ENCODE measurements around the gene ZP4. TPM values are rescaled to one million over a fixed set of nuclear protein-coding genes. Genes with fewer than 3 reads are reported as not detected.

Gene ZP4
- total RNA-seq, 1 experiment from 2014 or later, result not detected

DNA sequence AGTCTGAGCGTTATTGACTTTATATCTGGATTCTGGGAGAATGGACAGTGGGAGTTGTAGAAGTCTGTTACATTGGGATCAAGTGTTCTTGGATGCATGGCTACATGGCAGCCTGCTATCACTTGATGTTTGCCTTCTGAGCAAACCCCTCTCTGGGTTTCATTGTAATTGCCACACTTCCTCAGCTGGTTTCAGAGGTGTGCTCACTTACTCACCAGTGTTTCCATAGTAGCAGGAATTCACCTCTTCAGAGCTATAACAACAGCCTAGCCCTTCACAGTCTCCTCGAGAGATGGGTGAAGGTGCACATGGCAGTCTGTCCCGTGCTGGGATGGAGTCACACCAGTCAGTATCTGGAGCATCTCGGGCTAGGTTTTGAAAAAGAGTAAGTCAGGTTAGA, 2.6 kb downstream of the ZP4 start:
- no peak overlapping the region for H3K4me3 ChIP-seq (ENCODE audit: low read length)
- ATAC-seq (no peak), DNase-seq (peak; percentile 4)
- no peaks in the 10 kb centered on the region for H3K79me2 ChIP-seq (ENCODE audit: low read length)
- ChIA-PET CTCF (no interaction called here), POLR2A (ENCODE audit: unreplicated experiment) (no interaction called here)
- no TSS peak for BruUV-seq (replicated peaks)
- intact Hi-C loops (cut with micrococcal nuclease), result no loop called here
- H3K27ac ChIP-seq (ENCODE audit: low read length), result no peak overlapping the region
- no peaks in the 10 kb centered on the region for H3K4me1 ChIP-seq (ENCODE audit: insufficient read depth, low read length)
- no peak overlapping the region for H3K4me2 ChIP-seq (ENCODE audit: low read length)
- H3K9me3 ChIP-seq (ENCODE audit: low read length), result no peaks in the 10 kb centered on the region
- no peak for TF ChIP-seq EZH2phosphoT487 (IDR thresholded peaks at IDR 0.05; ENCODE audit: borderline replicate concordance, low read length)
- TF ChIP-seq, protein P1, sequence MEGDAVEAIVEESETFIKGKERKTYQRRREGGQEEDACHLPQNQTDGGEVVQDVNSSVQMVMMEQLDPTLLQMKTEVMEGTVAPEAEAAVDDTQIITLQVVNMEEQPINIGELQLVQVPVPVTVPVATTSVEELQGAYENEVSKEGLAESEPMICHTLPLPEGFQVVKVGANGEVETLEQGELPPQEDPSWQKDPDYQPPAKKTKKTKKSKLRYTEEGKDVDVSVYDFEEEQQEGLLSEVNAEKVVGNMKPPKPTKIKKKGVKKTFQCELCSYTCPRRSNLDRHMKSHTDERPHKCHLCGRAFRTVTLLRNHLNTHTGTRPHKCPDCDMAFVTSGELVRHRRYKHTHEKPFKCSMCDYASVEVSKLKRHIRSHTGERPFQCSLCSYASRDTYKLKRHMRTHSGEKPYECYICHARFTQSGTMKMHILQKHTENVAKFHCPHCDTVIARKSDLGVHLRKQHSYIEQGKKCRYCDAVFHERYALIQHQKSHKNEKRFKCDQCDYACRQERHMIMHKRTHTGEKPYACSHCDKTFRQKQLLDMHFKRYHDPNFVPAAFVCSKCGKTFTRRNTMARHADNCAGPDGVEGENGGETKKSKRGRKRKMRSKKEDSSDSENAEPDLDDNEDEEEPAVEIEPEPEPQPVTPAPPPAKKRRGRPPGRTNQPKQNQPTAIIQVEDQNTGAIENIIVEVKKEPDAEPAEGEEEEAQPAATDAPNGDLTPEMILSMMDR (conservative IDR thresholded peaks at IDR 0.05; ENCODE audit: low read depth, low read length), result no peak
- TF ChIP-seq EZH2 (IDR thresholded peaks at IDR 0.05; ENCODE audit: low read length, unreplicated experiment), result no peak
- H3K9me2 ChIP-seq (replicated peaks; ENCODE audit: low read length), result no peaks in the 10 kb centered on the region
- no peak overlapping the region for H3K9ac ChIP-seq (ENCODE audit: low read length)
- H3K27me3 ChIP-seq (ENCODE audit: low read length), result no peaks in the 10 kb centered on the region
- H3K36me3 ChIP-seq (ENCODE audit: low read depth, low read length), result no peaks in the 10 kb centered on the region
- no peak overlapping the region for H2AFZ ChIP-seq (ENCODE audit: low read length)
- no peaks in the 10 kb centered on the region for H4K20me1 ChIP-seq (ENCODE audit: low read length)
- no peaks in the 10 kb centered on the region for H3F3A ChIP-seq (ENCODE audit: low read length, unreplicated experiment)

DNA sequence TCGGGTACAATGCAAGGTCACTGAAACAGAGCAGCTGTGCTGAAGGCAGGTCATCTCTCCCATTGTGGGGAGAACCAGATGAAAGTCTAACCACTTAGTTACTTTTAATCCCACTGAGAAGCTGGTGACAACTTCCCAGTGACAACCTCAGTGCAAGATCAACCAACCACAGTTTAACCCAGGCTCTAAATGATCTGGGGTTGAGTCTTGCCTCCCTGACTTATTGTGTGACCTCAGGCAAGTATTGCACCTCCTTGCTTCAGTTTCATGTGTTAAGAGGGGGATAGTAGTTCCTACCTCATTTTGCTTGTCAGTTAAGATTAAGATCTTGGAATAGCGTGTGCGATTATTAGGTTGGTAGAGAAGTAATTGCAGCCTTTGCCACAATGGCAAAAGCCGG, 3.2 kb downstream of the ZP4 start:
- no peak for DNase-seq
- Histone ChIP-seq H3K4me3 (ENCODE audit: low read length) (no peak overlapping the region), H3K36me3 (ENCODE audit: low read depth, low read length) (no peaks in the 10 kb centered on the region), H3K27me3 (ENCODE audit: low read length) (no peaks in the 10 kb centered on the region), H3K9me2 (replicated peaks; ENCODE audit: low read length) (no peaks in the 10 kb centered on the region), H3K79me2 (ENCODE audit: low read length) (no peaks in the 10 kb centered on the region), H3K27ac (ENCODE audit: low read length) (no peak overlapping the region), H3K9me3 (ENCODE audit: low read length) (no peaks in the 10 kb centered on the region), H3K9ac (ENCODE audit: low read length) (no peak overlapping the region), H2AFZ (ENCODE audit: low read length) (no peak overlapping the region), H4K20me1 (ENCODE audit: low read length) (no peaks in the 10 kb centered on the region), H3K4me1 (ENCODE audit: insufficient read depth, low read length) (no peaks in the 10 kb centered on the region), H3F3A (ENCODE audit: low read length, unreplicated experiment) (no peaks in the 10 kb centered on the region), H3K4me2 (ENCODE audit: low read length) (no peak overlapping the region)
- intact Hi-C loops (cut with micrococcal nuclease), result no loop called here
- no peak for TF ChIP-seq EZH2 (IDR thresholded peaks at IDR 0.05; ENCODE audit: low read length, unreplicated experiment)
- TF ChIP-seq, protein P1 (conservative IDR thresholded peaks at IDR 0.05; ENCODE audit: low read depth, low read length), result no peak
- no peak for TF ChIP-seq EZH2phosphoT487 (IDR thresholded peaks at IDR 0.05; ENCODE audit: borderline replicate concordance, low read length)
- ChIA-PET POLR2A (ENCODE audit: unreplicated experiment) (no interaction called here), CTCF (no interaction called here)
- no peak for ATAC-seq
- no TSS peak for BruUV-seq (replicated peaks)

DNA sequence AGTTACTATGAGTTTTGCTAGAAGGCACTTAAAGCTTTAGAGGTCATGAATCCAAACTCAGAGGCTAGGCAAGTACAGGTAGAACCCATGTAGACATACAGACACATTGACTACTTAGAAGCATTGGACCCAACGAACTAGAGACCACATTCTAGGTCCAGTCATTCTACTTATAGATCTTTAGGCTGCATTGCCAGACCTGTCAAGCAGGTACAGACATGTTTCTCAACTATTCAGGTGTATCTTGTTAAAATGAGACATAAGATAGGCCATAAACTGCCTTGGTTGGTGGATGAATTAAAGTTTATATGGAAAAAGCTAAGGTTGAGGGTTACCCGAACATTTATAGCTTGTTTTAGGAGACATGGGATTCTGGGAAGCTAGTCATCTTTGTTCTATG, 6.5 kb downstream of the ZP4 start:
- CTCF ChIA-PET, result no interaction called here
- no peaks in the 10 kb centered on the region for H3K9me2 ChIP-seq (replicated peaks; ENCODE audit: low read length)
- H3F3A ChIP-seq (ENCODE audit: low read length, unreplicated experiment), result no peaks in the 10 kb centered on the region
- POLR2A ChIA-PET (ENCODE audit: unreplicated experiment), result no interaction called here
- no peak overlapping the region for H3K4me2 ChIP-seq (ENCODE audit: low read length)
- TF ChIP-seq, protein P1 (conservative IDR thresholded peaks at IDR 0.05; ENCODE audit: low read depth, low read length), result no peak
- no peak for TF ChIP-seq EZH2phosphoT487 (IDR thresholded peaks at IDR 0.05; ENCODE audit: borderline replicate concordance, low read length)
- no peak for TF ChIP-seq EZH2 (IDR thresholded peaks at IDR 0.05; ENCODE audit: low read length, unreplicated experiment)
- H3K27ac ChIP-seq (ENCODE audit: low read length), result no peak overlapping the region
- no peaks in the 10 kb centered on the region for H4K20me1 ChIP-seq (ENCODE audit: low read length)
- no TSS peak for BruUV-seq (replicated peaks)
- no peaks in the 10 kb centered on the region for H3K79me2 ChIP-seq (ENCODE audit: low read length)
- peaks cover 3% of the 10 kb centered on the region; the same call in 1 of the 2 replicates for H3K4me1 ChIP-seq (ENCODE audit: insufficient read depth, low read length)
- no peaks in the 10 kb centered on the region for H3K27me3 ChIP-seq (ENCODE audit: low read length)
- H3K9me3 ChIP-seq (ENCODE audit: low read length), result no peaks in the 10 kb centered on the region
- no peak for DNase-seq
- intact Hi-C loops (cut with micrococcal nuclease), result no loop called here
- no peak overlapping the region for H3K9ac ChIP-seq (ENCODE audit: low read length)
- H3K36me3 ChIP-seq (ENCODE audit: low read depth, low read length), result no peaks in the 10 kb centered on the region
- no peak for ATAC-seq
- H2AFZ ChIP-seq (ENCODE audit: low read length), result no peak overlapping the region
- H3K4me3 ChIP-seq (ENCODE audit: low read length), result no peak overlapping the region
